Measurements from ENCODE around the gene ENG.
"Not testable (repeated sequence)": the region's sequence is repeated elsewhere in the genome, so short reads cannot be mapped to it uniquely, and the experiment has no call there.

ENG gene

GRCh38 chr9:127863191-127863621 is 8.7 kb upstream of the ENG start:
- no peak for DNase-seq

GRCh38 chr9:127862075-127863011 is 7.9 kb upstream of the ENG start:
- DNase-seq = peak in 1 of 2 donors; percentile 25

GRCh38 chr9:127860779-127861178 is 6.3 kb upstream of the ENG start:
- DNase-seq = no peak

- DNase-seq = no peak
Measured at GRCh38 chr9:127860260-127860659, 5.8 kb upstream of the ENG start.

- no peak for DNase-seq
Measured at GRCh38 chr9:127858041-127858512, 3.6 kb upstream of the ENG start.

GRCh38 chr9:127857278-127857677 is 2.8 kb upstream of the ENG start:
- no peak for DNase-seq

GRCh38 chr9:127856729-127857116 is 2.3 kb upstream of the ENG start:
- DNase-seq = no peak

GRCh38 chr9:127856094-127856728 is 1.8 kb upstream of the ENG start:
- DNase-seq = no peak

GRCh38 chr9:127855522-127855921 is 1.1 kb upstream of the ENG start:
- DNase-seq = no peak

- no peak for DNase-seq
Measured at GRCh38 chr9:127854960-127855359, 502 bp upstream of the ENG start.

- DNase-seq = no peak
Measured at GRCh38 chr9:127853312-127854183, 910 bp downstream of the ENG start.

- DNase-seq = no peak
Measured at GRCh38 chr9:127852829-127853228, 1.6 kb downstream of the ENG start.

GRCh38 chr9:127850286-127850830 is 4.1 kb downstream of the ENG start:
- DNase-seq = no peak

GRCh38 chr9:127848756-127849504 is 5.5 kb downstream of the ENG start:
- DNase-seq = no peak

- DNase-seq = no peak
Measured at GRCh38 chr9:127847833-127848755, 6.4 kb downstream of the ENG start.

- DNase-seq = no peak
Measured at GRCh38 chr9:127847178-127847510, 7.3 kb downstream of the ENG start.

- DNase-seq = no peak
Measured at GRCh38 chr9:127846443-127847177, 7.8 kb downstream of the ENG start.

- DNase-seq = not testable (repeated sequence)
Measured at GRCh38 chr9:127845619-127846018, 8.8 kb downstream of the ENG start.

- no peak for DNase-seq
Measured at GRCh38 chr9:127844821-127845359, 9.6 kb downstream of the ENG start.

Data from activated CD4-positive, alpha-beta T cell treated with anti-CD3 and anti-CD28 coated beads for 4 hours (primary cell).